Measurements from ENCODE around the gene IFITM5.
"Not testable (repeated sequence)": the region's sequence is repeated elsewhere in the genome, so short reads cannot be mapped to it uniquely, and the experiment has no call there.

Gene IFITM5

GRCh38 chr11:279966-280705, 19.2 kb downstream of the IFITM5 start:
- H3K9me3 Mint-ChIP-seq: peaks cover 10% of the 10 kb centered on the region
- H3K27ac Mint-ChIP-seq: no peak overlapping the region
- peaks cover 31% of the 10 kb centered on the region for H3K27me3 Mint-ChIP-seq
- H3K36me3 Mint-ChIP-seq (ENCODE audit: low read depth): no peaks in the 10 kb centered on the region
- H3K4me3 Mint-ChIP-seq: peak overlapping the region; percentile 54
- peak; percentile 66 for DNase-seq
- peaks cover 48% of the 10 kb centered on the region for H3K4me1 Mint-ChIP-seq (ENCODE audit: low read depth)

- Mint-ChIP-seq H3K4me3 (peak overlapping the region; percentile 57), H3K27ac (peak overlapping the region; percentile 84), H3K27me3 (peaks cover 31% of the 10 kb centered on the region), H3K4me1 (ENCODE audit: low read depth) (peaks cover 48% of the 10 kb centered on the region), H3K9me3 (peaks cover 10% of the 10 kb centered on the region), H3K36me3 (ENCODE audit: low read depth) (no peaks in the 10 kb centered on the region)
- DNase-seq: peak; percentile 50
Observed at GRCh38 chr11:279040-279965, 20.0 kb downstream of the IFITM5 start.

GRCh38 chr11:278001-278951, 21.1 kb downstream of the IFITM5 start, which contains the start of gene NLRP6:
Gene NLRP6 (plus strand): TSS chr11:278407. CDS start chr11:278570, 163 bp downstream.
- Mint-ChIP-seq H3K27me3 (peaks cover 31% of the 10 kb centered on the region), H3K36me3 (ENCODE audit: low read depth) (no peaks in the 10 kb centered on the region), H3K9me3 (peaks cover 10% of the 10 kb centered on the region), H3K4me3 (peak within 1 kb of the TSS; percentile 57), H3K4me1 (ENCODE audit: low read depth) (peaks cover 42% of the 10 kb centered on the region), H3K27ac (peak within 1 kb of the TSS; percentile 84)
- peak; percentile 36 for DNase-seq

- H3K27me3 Mint-ChIP-seq: peaks cover 12% of the 10 kb centered on the region
- H3K9me3 Mint-ChIP-seq: peaks cover 10% of the 10 kb centered on the region
- peaks cover 24% of the 10 kb centered on the region for H3K4me1 Mint-ChIP-seq (ENCODE audit: low read depth)
- H3K27ac Mint-ChIP-seq: no peak overlapping the region
- DNase-seq: no peak
- no peak overlapping the region for H3K4me3 Mint-ChIP-seq
- no peaks in the 10 kb centered on the region for H3K36me3 Mint-ChIP-seq (ENCODE audit: low read depth)
Observed at GRCh38 chr11:276219-276618, 23.1 kb downstream of the IFITM5 start.

GRCh38 chr11:272931-273198, 26.5 kb downstream of the IFITM5 start:
- Mint-ChIP-seq H3K4me1 (ENCODE audit: low read depth) (peaks cover 34% of the 10 kb centered on the region), H3K27me3 (no peaks in the 10 kb centered on the region), H3K27ac (no peak overlapping the region), H3K36me3 (ENCODE audit: low read depth) (no peaks in the 10 kb centered on the region), H3K9me3 (peaks cover 10% of the 10 kb centered on the region), H3K4me3 (no peak overlapping the region)
- no peak for DNase-seq

GRCh38 chr11:272195-272930, 27.0 kb downstream of the IFITM5 start:
- Mint-ChIP-seq H3K4me1 (ENCODE audit: low read depth) (peaks cover 35% of the 10 kb centered on the region), H3K36me3 (ENCODE audit: low read depth) (no peaks in the 10 kb centered on the region), H3K27me3 (no peaks in the 10 kb centered on the region), H3K9me3 (peaks cover 9% of the 10 kb centered on the region), H3K27ac (no peak overlapping the region), H3K4me3 (no peak overlapping the region)
- no peak for DNase-seq

- no peaks in the 10 kb centered on the region for H3K27me3 Mint-ChIP-seq
- no peak overlapping the region for H3K4me3 Mint-ChIP-seq
- H3K36me3 Mint-ChIP-seq (ENCODE audit: low read depth): no peaks in the 10 kb centered on the region
- H3K4me1 Mint-ChIP-seq (ENCODE audit: low read depth): peaks cover 38% of the 10 kb centered on the region
- H3K9me3 Mint-ChIP-seq: peaks cover 4% of the 10 kb centered on the region
- DNase-seq: no peak
- H3K27ac Mint-ChIP-seq: no peak overlapping the region
Observed at GRCh38 chr11:271319-271715, 28.0 kb downstream of the IFITM5 start.

- no peaks in the 10 kb centered on the region for H3K9me3 Mint-ChIP-seq
- DNase-seq: no peak
- H3K27me3 Mint-ChIP-seq: no peaks in the 10 kb centered on the region
- no peak overlapping the region for H3K4me3 Mint-ChIP-seq
- H3K27ac Mint-ChIP-seq: no peak overlapping the region
- no peaks in the 10 kb centered on the region for H3K36me3 Mint-ChIP-seq (ENCODE audit: low read depth)
- peaks cover 38% of the 10 kb centered on the region for H3K4me1 Mint-ChIP-seq (ENCODE audit: low read depth)
Observed at GRCh38 chr11:270451-271318, 28.6 kb downstream of the IFITM5 start.

- Mint-ChIP-seq H3K4me3 (peak overlapping the region; percentile 76), H3K9me3 (no peaks in the 10 kb centered on the region), H3K4me1 (ENCODE audit: low read depth) (peaks cover 38% of the 10 kb centered on the region), H3K36me3 (ENCODE audit: low read depth) (no peaks in the 10 kb centered on the region), H3K27ac (peak overlapping the region; percentile 95), H3K27me3 (no peaks in the 10 kb centered on the region)
- DNase-seq: peak; percentile 74
Observed at GRCh38 chr11:269146-269890, 30.0 kb downstream of the IFITM5 start.

GRCh38 chr11:268716-269145, 30.6 kb downstream of the IFITM5 start:
- not testable (repeated sequence) for H3K27me3 Mint-ChIP-seq; H3K9me3 Mint-ChIP-seq; H3K36me3 Mint-ChIP-seq (ENCODE audit: low read depth); DNase-seq
- H3K4me1 Mint-ChIP-seq (ENCODE audit: low read depth): peaks cover 38% of the 10 kb centered on the region
- peak overlapping the region; percentile 95 for H3K27ac Mint-ChIP-seq
- H3K4me3 Mint-ChIP-seq: peak overlapping the region; percentile 76

GRCh38 chr11:267491-267994, 31.8 kb downstream of the IFITM5 start:
- Mint-ChIP-seq H3K4me3 (peak overlapping the region; percentile 76), H3K4me1 (ENCODE audit: low read depth) (peaks cover 38% of the 10 kb centered on the region), H3K27me3 (no peaks in the 10 kb centered on the region), H3K27ac (peak overlapping the region; percentile 95), H3K36me3 (ENCODE audit: low read depth) (no peaks in the 10 kb centered on the region), H3K9me3 (no peaks in the 10 kb centered on the region)
- DNase-seq: peak; percentile 73

GRCh38 chr11:266676-267439, 32.5 kb downstream of the IFITM5 start:
- peaks cover 40% of the 10 kb centered on the region for H3K4me1 Mint-ChIP-seq (ENCODE audit: low read depth)
- peak overlapping the region; percentile 55 for H3K4me3 Mint-ChIP-seq
- no peaks in the 10 kb centered on the region for H3K9me3 Mint-ChIP-seq
- peak overlapping the region; percentile 89 for H3K27ac Mint-ChIP-seq
- no peaks in the 10 kb centered on the region for H3K36me3 Mint-ChIP-seq (ENCODE audit: low read depth)
- no peaks in the 10 kb centered on the region for H3K27me3 Mint-ChIP-seq
- peak; percentile 71 for DNase-seq

All from activated T-cell treated with anti-CD3 and anti-CD28 coated beads, Interleukin-2, amount 50 U/mL, for 24 hours (primary cell).